ENCODE measurements around the gene PTTG1. TPM values are rescaled to one million over a fixed set of nuclear protein-coding genes. Genes with fewer than 3 reads are reported as not detected.

The PTTG1 gene
- total and polyA plus RNA-seq, 2 donors (not counting 1 experiment from before 2014, with no cell fraction given) = 8.1 to 15.4 TPM

- intact Hi-C loops (cut with micrococcal nuclease) = no loop called here
- H3K27me3 Mint-ChIP-seq = peaks cover 5% of the 10 kb centered on the region
- CTCF ChIA-PET = interaction anchor here (0.9 to 2.9 kb wide), 3 partner anchors 14 to 56 kb away, joined by 4 to 14 read pairs (median 7); no protein-coding TSS in a partner anchor
- no peaks in the 10 kb centered on the region for H4K20me1 ChIP-seq (ENCODE audit: control insufficient read depth, insufficient read depth, low read length, poor library complexity, severe bottlenecking)
- H2AFZ ChIP-seq (ENCODE audit: insufficient read depth, low read depth, low read length, poor library complexity, severe bottlenecking) = no peak overlapping the region
- no peaks in the 10 kb centered on the region for H3K79me2 ChIP-seq (ENCODE audit: control insufficient read depth, insufficient read depth, low read length)
- no peak overlapping the region for H3K9ac ChIP-seq (ENCODE audit: low read length)
- H3K27ac Mint-ChIP-seq = no peak overlapping the region
- no peak for DNase-seq
- no peak overlapping the region for H3K4me2 ChIP-seq (replicated peaks; ENCODE audit: low read depth, low read length, poor library complexity, severe bottlenecking)
- H3K36me3 ChIP-seq (replicated peaks in 1 of 2; ENCODE audit: control extremely low read depth in 1 of 2, control insufficient read depth in 1 of 2, extremely low read depth in 1 of 2, insufficient read depth in 2 of 2, low read length in 1 of 2) = no peaks in the 10 kb centered on the region
- TF ChIP-seq CTCF (IDR thresholded peaks at IDR 0.05) (no peak), EZH2 (IDR thresholded peaks at IDR 0.05; ENCODE audit: borderline replicate concordance, insufficient read depth, low read depth, low read length, poor library complexity, severe bottlenecking) (no peak)
- no peak overlapping the region for H3K4me3 ChIP-seq (ENCODE audit: control extremely low read depth in 1 of 5, extremely low read depth in 1 of 5, insufficient read depth in 1 of 5, low read depth in 2 of 5, low read length in 4 of 5)
- no peak for ATAC-seq (ENCODE audit: low read depth)
- peaks cover 0 to 9% (median 0%) of the 10 kb centered on the region in 4 experiments for H3K27me3 ChIP-seq (replicated peaks in 1 of 4; ENCODE audit: control extremely low read depth in 1 of 4, control insufficient read depth in 3 of 4, insufficient read depth in 4 of 4, low read length in 3 of 4)
- H3K9me3 ChIP-seq (ENCODE audit: control extremely low read depth in 1 of 3, control insufficient read depth in 2 of 3, insufficient read depth in 1 of 3, low read length in 2 of 3) = no peaks in the 10 kb centered on the region
- no peak overlapping the region for H3K27ac ChIP-seq (ENCODE audit: low read length in 2 of 2)
- no peaks in the 10 kb centered on the region for H3K9me3 Mint-ChIP-seq (ENCODE audit: insufficient read depth)
- peaks cover 12% of the 10 kb centered on the region for H3K4me1 Mint-ChIP-seq
- H3K4me3 Mint-ChIP-seq = no peak overlapping the region
- POLR2A ChIA-PET = no interaction called here
- H3K4me1 ChIP-seq (ENCODE audit: control insufficient read depth in 2 of 2, insufficient read depth in 2 of 2, low read length in 2 of 2) = peaks cover 2 to 5% of the 10 kb centered on the region in 2 donors
These were observed 30.4 kb downstream of the PTTG1 start for GRCh38 chr5:160452036-160452435.

- Histone ChIP-seq H2AFZ (ENCODE audit: insufficient read depth, low read depth, low read length, poor library complexity, severe bottlenecking) (no peak overlapping the region), H3K9ac (ENCODE audit: low read length) (no peak overlapping the region), H3K4me2 (replicated peaks; ENCODE audit: low read depth, low read length, poor library complexity, severe bottlenecking) (no peak overlapping the region), H3K27ac (ENCODE audit: low read length in 2 of 2) (no peak overlapping the region), H3K79me2 (ENCODE audit: control insufficient read depth, insufficient read depth, low read length) (no peaks in the 10 kb centered on the region), H3K36me3 (replicated peaks in 1 of 2; ENCODE audit: control extremely low read depth in 1 of 2, control insufficient read depth in 1 of 2, extremely low read depth in 1 of 2, insufficient read depth in 2 of 2, low read length in 1 of 2) (no peaks in the 10 kb centered on the region), H3K9me3 (ENCODE audit: control extremely low read depth in 1 of 3, control insufficient read depth in 2 of 3, insufficient read depth in 1 of 3, low read length in 2 of 3) (no peaks in the 10 kb centered on the region), H3K4me3 (ENCODE audit: control extremely low read depth in 1 of 5, extremely low read depth in 1 of 5, insufficient read depth in 1 of 5, low read depth in 2 of 5, low read length in 4 of 5) (no peak overlapping the region), H3K27me3 (replicated peaks in 1 of 4; ENCODE audit: control extremely low read depth in 1 of 4, control insufficient read depth in 3 of 4, insufficient read depth in 4 of 4, low read length in 3 of 4) (peaks cover 0 to 9% (median 0%) of the 10 kb centered on the region in 4 experiments), H4K20me1 (ENCODE audit: control insufficient read depth, insufficient read depth, low read length, poor library complexity, severe bottlenecking) (no peaks in the 10 kb centered on the region), H3K4me1 (ENCODE audit: control insufficient read depth in 2 of 2, insufficient read depth in 2 of 2, low read length in 2 of 2) (peaks cover 2 to 5% of the 10 kb centered on the region in 2 donors)
- TF ChIP-seq EZH2 (IDR thresholded peaks at IDR 0.05; ENCODE audit: borderline replicate concordance, insufficient read depth, low read depth, low read length, poor library complexity, severe bottlenecking) (no peak), CTCF (IDR thresholded peaks at IDR 0.05) (no peak)
- Mint-ChIP-seq H3K4me3 (no peak overlapping the region), H3K9me3 (ENCODE audit: insufficient read depth) (no peaks in the 10 kb centered on the region), H3K4me1 (peaks cover 12% of the 10 kb centered on the region), H3K27ac (no peak overlapping the region), H3K27me3 (peaks cover 5% of the 10 kb centered on the region)
- ChIA-PET CTCF (interaction anchor here (0.9 to 2.9 kb wide), 3 partner anchors 15 to 55 kb away, joined by 4 to 14 read pairs (median 7); no protein-coding TSS in a partner anchor), POLR2A (interaction anchor here (1.1 kb wide), 1 partner anchor 9 kb away, joined by 3 read pairs; no protein-coding TSS in a partner anchor)
- 34% methylated on average over 5 of the region's 6 CpGs for WGBS (ENCODE audit: insufficient coverage)
- DNase-seq (no peak), ATAC-seq (ENCODE audit: low read depth) (no peak)
- intact Hi-C loops (cut with micrococcal nuclease) = no loop called here
These were observed 31.1 kb downstream of the PTTG1 start for GRCh38 chr5:160452795-160453194.

All from B cell (primary cell).